ENCODE measurements around the gene MX2.

MX2 gene

DNA sequence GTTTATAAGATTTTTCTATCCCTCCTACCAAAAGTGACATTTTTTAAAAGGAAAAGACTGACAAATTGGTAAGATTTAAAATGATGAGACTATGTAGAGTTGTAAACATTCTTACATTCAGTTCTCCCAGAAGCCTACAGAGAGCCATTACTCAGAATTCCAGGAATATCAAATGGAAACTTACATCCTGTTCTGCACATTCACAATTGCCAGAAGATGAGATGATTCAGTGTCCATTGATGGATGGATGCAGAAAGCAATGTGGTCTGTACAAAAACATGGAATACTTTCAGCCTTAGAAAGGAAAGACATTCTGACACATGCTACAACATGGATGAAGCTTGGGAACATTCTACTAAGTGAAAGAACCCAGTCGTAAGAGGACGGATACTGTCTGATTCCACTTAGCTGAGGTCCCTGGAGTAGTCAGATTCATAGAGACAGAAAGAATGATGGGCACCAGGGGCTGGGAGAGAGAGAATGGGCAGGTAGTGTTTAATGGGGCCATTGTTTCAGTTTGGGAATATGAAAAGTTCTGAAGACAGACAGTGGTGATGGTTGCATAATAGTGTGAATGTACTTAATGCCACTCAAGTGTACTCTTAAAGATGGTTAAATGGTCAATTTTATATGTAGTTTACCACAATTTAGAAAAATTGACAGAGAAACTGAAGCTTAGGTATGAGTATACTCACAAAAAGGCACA, 80.8 kb downstream of the MX2 start:
- DNase-seq: no peak

DNA sequence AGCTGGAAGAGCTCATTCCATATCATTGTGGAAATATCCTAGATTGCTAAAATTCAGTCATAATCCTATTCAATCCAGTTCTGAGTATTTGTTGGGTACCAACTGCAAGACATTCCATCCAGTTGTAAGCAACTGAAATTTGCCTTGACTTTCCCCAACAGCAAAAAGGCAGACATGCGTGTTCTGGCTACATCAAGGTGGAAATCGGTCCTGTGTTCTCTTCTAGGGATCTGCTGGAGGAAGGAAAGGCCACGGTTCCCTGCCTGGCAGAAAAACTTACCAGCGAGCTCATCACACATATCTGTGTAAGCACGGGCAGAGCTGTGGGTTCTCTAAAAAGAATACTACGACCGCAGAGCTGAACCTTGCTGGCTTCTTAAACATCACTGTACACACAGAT, 81.7 kb downstream of the MX2 start:
- no peak for DNase-seq

DNA sequence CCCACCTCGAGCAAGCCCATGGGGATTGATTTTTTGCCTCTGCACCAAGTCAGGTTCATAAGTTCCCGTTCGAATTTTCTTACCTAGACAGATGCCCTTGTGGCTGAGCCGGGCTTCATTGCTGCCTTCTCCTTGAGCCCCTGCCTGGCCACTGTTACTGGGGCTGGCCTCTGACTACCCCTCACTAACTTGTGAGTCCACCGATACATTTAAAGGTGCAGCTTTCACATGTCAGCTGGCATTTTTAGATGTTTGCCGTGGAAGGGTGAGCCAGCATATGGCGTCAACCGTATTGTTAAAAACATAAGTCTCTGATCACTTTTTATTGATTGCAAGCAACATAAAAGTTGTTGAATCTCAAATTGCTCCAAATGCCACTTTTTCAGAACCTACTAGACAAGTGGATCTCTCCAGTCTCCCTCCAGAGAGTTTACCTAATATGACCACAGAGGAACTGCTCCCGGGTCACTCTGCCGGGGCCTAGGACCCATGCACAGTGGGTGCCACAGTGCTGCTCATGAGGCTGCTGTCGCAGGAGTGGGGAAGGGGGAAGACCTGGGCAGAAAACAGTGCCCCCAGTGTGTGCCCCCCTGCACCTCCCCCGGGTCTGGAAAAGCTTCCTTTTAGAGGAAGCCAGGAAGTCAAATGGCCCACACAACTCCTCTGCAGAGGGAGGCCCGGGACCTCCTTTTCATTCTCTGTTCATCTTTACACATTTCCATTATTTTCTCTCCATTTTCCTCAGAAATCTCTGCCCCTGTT, 83.1 kb downstream of the MX2 start:
- no peak for DNase-seq

DNA sequence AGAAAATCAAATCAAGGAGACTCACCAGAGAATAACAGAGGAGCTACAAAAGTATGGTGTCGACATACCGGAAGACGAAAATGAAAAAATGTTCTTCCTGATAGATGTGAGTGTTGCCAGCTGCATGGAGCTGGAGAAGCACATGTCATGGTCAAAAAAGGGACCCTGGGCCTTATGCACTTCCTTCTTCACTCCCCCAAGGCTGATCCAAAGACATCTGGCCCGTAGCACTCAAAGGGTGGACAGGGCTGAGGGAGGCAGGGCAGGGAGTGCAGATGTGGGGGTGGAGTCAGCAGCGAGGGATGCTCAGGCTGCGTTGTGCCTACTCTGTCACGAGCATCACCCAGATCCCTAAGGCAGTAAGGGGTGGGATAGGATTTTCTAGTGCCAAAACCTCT, 83.6 kb downstream of the MX2 start:
- no peak for DNase-seq

DNA sequence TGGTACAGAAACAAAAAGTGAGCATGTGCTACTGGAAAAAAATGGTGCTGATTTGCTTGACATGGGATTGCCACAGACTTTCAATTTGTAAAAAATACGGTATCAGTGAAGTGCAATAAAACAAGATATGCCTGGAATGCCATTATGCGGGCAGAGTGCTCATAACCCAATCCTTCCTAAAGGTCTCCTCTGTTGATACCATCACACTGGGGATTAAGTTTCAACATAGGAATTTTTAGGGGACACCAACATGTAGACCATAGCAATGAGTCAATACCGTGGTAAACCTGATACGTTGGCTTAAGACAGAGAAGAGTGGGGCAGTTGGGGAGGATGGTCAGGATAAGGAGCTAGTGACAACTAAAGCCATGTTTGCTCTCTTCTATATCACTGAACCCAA, 84.8 kb downstream of the MX2 start:
- DNase-seq: no peak

DNA sequence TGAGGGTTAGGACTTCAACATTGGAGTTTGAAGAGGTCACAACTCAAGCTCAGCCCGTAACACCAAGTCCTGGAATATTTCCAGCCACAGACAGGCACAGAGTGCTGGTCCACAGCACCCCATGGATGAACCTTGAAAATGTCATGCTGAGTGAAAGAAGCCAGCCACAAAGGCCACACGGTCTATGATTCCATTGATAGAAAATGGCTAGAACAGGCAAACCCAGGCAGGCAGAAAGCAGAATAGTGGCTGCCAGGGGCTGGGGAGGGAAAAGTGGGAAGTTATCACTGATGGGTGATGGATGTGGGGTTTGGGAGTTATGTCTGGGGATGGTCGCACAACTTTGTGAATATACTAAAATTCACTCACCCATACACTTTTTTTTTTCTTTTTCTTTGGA, 85.5 kb downstream of the MX2 start:
- no peak for DNase-seq

DNA sequence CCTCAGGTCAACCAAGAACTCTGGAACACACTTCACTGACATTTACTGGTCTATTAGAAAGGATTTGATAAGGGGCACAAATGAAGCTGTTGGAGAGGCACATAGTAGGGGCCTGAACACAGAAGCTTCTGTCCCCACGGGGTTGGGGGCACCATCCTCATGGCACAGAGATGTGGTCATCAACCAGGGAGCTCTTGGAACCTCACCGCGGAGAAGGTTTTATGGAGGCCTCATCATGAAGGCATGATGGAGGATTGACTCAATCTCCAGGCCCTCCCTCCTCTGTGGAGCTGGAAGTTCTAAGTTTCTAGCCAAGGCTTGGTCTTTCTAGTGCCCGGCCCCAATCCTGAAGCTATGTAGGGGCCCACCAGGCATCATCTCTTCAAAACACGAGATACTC, 87.8 kb downstream of the MX2 start:
- DNase-seq: no peak

DNA sequence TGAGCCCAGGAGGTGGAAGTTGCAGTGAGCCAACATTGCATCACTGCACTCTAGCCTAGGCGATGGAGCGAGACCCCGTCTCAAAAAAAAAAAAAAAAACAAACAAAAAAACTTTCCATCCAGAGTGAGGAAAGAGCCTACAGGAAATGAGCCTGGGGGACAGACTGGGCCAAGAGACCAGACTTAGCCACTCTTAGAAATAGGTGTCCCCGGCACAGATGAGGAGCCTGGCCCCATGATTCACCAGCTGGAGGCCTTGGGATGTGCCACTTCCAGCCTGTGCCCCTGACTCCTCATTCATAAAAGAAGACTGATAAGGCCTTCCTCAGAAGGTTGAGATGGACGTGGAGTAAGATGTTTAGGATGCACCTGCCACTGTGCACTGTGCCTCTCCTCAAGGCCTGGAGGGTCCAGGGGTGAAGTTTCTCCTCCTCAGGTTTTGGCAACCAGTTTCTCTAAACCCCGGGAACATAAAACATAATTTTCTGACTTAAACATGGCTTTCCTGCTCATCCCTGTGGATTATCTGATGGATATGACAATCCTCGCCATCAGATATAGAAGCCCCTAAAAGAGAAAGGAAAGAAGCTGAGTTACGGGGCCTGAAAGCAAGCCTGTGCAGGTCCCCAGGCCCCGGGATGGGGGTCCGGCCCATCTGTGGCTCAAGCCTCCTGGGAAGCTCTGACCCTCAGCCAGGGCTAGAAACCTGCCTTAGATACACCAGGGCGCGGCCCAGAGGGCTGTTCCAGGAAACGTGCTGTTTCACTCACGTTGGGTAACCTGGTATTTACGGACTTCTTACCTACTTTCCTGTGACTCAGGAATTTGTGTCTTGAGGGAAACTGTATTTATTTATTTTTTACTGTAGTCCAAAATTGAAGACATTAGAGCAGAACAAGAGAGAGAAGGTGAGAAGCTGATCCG, 90.2 kb downstream of the MX2 start:
- no peak for DNase-seq

DNA sequence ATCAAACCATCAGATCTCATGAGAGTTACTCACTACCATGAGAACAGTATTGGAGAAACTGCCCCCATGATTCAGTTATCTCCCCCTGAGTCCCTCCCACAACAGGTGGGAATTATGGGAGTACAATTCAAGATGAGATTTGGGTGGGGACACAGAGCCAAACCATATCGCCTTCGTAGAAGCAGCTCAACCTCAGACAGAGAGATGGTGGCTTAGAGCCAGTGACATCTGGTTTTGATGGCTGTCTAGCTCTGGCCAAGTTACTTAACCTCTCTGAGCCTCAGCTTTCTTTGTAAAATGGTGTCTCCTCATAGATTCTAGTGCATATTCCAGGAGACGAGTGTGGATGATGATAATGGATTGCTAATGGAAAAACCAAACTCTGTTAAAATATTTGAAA, 91.4 kb downstream of the MX2 start:
- no peak for DNase-seq

DNA sequence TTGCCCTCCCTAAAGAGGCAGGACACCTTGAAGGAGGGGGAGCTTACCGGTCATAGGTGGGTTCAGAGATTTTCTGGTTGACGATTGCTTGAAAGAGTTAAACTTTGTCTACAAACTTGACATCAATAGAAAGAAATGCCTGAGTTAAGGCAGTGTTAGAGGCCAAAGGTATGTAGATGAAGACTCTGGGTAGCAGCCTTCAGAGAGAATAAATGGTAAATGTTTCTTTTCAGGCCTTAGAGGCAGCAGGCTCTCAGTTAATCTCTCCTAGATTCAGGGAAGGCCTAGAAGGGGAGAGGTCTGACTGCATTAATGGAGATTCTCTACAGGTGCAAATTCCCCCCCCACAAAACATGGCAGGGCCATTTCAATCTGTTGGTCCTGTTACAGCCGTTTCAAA, 91.9 kb downstream of the MX2 start:
- DNase-seq: no peak

DNA sequence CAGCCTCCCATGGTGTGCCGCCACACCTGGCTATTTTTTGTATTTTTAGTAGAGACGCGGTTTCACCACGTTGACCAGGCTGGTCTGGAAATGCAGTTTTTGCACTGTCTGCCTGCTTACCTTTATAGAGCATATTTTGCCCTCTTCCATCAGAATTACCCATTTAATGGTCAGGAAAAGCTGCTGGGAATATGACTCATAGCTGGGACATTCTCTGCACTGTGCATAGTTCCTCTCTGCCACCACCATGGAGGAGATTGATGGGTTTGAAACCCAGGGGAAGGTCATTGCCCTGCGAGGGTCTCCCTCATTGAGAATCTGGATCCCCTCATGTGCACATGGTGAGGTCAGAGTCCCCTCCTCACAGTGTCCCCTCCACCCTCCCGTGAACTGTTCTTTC, 96.3 kb downstream of the MX2 start:
- no peak for DNase-seq

DNA sequence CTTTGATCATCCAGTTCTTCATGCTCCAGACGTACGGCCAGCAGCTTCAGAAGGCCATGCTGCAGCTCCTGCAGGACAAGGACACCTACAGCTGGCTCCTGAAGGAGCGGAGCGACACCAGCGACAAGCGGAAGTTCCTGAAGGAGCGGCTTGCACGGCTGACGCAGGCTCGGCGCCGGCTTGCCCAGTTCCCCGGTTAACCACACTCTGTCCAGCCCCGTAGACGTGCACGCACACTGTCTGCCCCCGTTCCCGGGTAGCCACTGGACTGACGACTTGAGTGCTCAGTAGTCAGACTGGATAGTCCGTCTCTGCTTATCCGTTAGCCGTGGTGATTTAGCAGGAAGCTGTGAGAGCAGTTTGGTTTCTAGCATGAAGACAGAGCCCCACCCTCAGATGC, 96.7 kb downstream of the MX2 start:
- DNase-seq: no peak
